ENCODE measurements around the gene CYB5B. TPM values are rescaled to one million over a fixed set of nuclear protein-coding genes. Genes with fewer than 3 reads are reported as not detected.

CYB5B gene
- total RNA-seq, 4 donors from 2014 or later, result 30.3 to 60.5 (median 42.4) TPM

DNA sequence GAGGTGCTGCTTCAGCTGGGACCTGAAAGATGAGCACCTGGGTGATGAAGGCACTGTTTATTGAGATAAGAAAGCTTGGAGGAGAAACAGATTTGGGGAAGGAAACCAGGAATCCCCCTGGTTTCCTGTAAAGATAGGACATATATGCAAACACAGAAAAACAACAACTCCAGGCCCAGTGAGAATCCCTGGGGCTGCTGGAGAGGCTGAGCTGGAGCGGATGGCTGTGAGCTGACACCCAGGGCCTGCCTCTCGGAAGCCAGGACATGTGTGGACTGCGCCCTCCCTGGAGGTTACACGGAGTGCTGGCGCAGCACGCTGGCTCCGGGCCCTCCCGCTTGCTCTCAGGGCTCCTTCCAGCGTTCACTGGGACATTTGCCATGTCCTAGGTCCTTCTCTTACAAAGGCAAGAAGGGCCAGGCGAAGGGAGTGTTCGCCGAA is 57.5 kb downstream of the CYB5B start:
- Histone ChIP-seq H3K4me1 (peaks cover 0 to 11% (median 0%) of the 10 kb centered on the region in 4 donors), H3K4me3 (no peak overlapping the region), H3K27me3 (no peaks in the 10 kb centered on the region), H3K9me3 (no peaks in the 10 kb centered on the region), H3K27ac (peak overlapping the region; percentile 45 to 73 (median 64)), H3K36me3 (no peaks in the 10 kb centered on the region)
- intact Hi-C loops (cut with DNase I; ENCODE audit: low total_unique reads), result no loop called here
- TF ChIP-seq, protein P1, sequence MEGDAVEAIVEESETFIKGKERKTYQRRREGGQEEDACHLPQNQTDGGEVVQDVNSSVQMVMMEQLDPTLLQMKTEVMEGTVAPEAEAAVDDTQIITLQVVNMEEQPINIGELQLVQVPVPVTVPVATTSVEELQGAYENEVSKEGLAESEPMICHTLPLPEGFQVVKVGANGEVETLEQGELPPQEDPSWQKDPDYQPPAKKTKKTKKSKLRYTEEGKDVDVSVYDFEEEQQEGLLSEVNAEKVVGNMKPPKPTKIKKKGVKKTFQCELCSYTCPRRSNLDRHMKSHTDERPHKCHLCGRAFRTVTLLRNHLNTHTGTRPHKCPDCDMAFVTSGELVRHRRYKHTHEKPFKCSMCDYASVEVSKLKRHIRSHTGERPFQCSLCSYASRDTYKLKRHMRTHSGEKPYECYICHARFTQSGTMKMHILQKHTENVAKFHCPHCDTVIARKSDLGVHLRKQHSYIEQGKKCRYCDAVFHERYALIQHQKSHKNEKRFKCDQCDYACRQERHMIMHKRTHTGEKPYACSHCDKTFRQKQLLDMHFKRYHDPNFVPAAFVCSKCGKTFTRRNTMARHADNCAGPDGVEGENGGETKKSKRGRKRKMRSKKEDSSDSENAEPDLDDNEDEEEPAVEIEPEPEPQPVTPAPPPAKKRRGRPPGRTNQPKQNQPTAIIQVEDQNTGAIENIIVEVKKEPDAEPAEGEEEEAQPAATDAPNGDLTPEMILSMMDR (IDR thresholded peaks at IDR 0.05), result no peak
- TF ChIP-seq POLR2A (IDR thresholded peaks at IDR 0.05), result no peak
- no peak for TF ChIP-seq POLR2AphosphoS5 (IDR thresholded peaks at IDR 0.05)
- TF ChIP-seq EP300 (IDR thresholded peaks at IDR 0.05; ENCODE audit: low read depth), result no peak
- in situ Hi-C loops (cut with MboI; ENCODE audit: low pct_ligation_motif_present in 1 of 4, low pct_unique_long_range_greater_than_20kb in 1 of 4, low sequenced_read_pairs in 3 of 4), result no loop called here
- 87% methylated on average over 12 of the region's 12 CpGs; no CpG with 5 or more reads in 1 of the 2 donors for WGBS, 2 donors (ENCODE audit: low coverage in 1 of 2)
- peak; percentile 31 for DNase-seq

DNA sequence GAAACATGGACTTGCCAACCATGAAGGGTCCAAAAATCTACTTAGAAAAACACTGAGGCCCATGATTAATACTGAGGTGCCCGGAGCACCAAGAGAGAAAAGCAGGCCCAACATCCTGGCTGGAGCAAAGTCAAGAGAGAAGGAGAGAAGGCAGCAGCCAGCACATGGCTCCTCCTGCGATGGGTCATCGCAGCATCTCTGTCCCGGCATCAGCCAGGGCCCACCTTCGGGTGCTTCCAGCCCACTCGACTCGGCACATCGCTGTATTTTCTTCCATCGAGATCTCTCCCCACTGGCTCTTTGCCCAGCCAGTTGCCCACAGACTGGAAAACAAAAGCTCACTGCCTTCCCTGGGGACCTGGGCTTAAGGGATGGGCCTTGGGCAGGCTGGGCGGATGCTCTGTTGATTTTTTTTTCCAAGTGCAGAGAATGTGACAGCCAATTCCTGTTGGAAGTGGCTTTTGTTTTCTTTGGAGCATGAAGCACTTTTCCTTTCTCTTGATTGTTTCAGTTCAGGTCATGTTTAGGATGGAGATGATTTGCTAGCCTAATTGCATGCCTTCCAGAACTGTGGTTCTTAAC is 58.1 kb downstream of the CYB5B start:
- whole genome bisulfite sequencing, 2 donors (ENCODE audit: low coverage in 1 of 2), result 82% methylated on average over 10 of the region's 10 CpGs; no CpG with 5 or more reads in 1 of the 2 donors
- Histone ChIP-seq H3K27ac (peak overlapping the region; percentile 45 to 73 (median 64)), H3K4me1 (peaks cover 0 to 7% (median 0%) of the 10 kb centered on the region in 4 donors), H3K36me3 (no peaks in the 10 kb centered on the region), H3K27me3 (no peaks in the 10 kb centered on the region), H3K9me3 (no peaks in the 10 kb centered on the region), H3K4me3 (no peak overlapping the region)
- intact Hi-C loops (cut with DNase I; ENCODE audit: low total_unique reads), result no loop called here
- no peak for DNase-seq
- TF ChIP-seq EP300 (IDR thresholded peaks at IDR 0.05; ENCODE audit: low read depth), result no peak
- TF ChIP-seq POLR2AphosphoS5 (IDR thresholded peaks at IDR 0.05), result no peak
- TF ChIP-seq POLR2A (IDR thresholded peaks at IDR 0.05), result no peak
- TF ChIP-seq, protein P1 (IDR thresholded peaks at IDR 0.05), result no peak
- in situ Hi-C loops (cut with MboI; ENCODE audit: low pct_ligation_motif_present in 1 of 4, low pct_unique_long_range_greater_than_20kb in 1 of 4, low sequenced_read_pairs in 3 of 4), result no loop called here

DNA sequence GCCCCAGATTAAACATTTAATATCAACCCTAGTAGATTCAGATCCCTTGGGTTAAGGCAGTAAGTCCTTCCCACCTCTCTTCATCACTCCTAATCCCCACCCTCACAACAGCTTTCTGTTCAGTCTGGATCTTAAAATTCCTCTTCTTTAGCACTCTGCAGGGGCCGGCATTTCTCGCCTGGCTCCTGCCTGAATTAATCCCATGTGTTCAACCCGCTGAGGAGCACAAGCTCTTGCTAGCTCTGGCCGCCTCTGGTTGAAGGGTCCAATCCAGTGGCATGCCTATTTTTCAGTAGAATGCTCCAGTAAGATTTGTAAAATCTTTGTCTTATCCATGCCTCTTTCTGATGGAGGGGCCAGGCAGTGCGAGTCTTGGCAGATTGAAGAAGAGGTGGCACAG is 59.2 kb downstream of the CYB5B start:
- WGBS, 2 donors (ENCODE audit: low coverage in 1 of 2), result 95 to 100% methylated on average over 2 to 5 of the region's 5 CpGs
- no peaks in the 10 kb centered on the region for H3K27me3 ChIP-seq
- in situ Hi-C loops (cut with MboI; ENCODE audit: low pct_ligation_motif_present in 1 of 4, low pct_unique_long_range_greater_than_20kb in 1 of 4, low sequenced_read_pairs in 3 of 4), result no loop called here
- no peak for DNase-seq
- H3K4me1 ChIP-seq, result peaks cover 0 to 5% (median 0%) of the 10 kb centered on the region in 4 donors
- no peak for TF ChIP-seq EP300 (IDR thresholded peaks at IDR 0.05; ENCODE audit: low read depth)
- TF ChIP-seq, protein P1 (IDR thresholded peaks at IDR 0.05), result no peak
- no peak for TF ChIP-seq POLR2AphosphoS5 (IDR thresholded peaks at IDR 0.05)
- no peak for TF ChIP-seq POLR2A (IDR thresholded peaks at IDR 0.05)
- no peak overlapping the region for H3K4me3 ChIP-seq
- H3K36me3 ChIP-seq, result no peaks in the 10 kb centered on the region
- H3K27ac ChIP-seq, result no peak overlapping the region
- H3K9me3 ChIP-seq, result no peaks in the 10 kb centered on the region
- intact Hi-C loops (cut with DNase I; ENCODE audit: low total_unique reads), result no loop called here

- no peak for TF ChIP-seq EP300 (IDR thresholded peaks at IDR 0.05; ENCODE audit: low read depth)
- TF ChIP-seq, protein P1 (IDR thresholded peaks at IDR 0.05), result no peak
- no peak for TF ChIP-seq POLR2A (IDR thresholded peaks at IDR 0.05)
- TF ChIP-seq POLR2AphosphoS5 (IDR thresholded peaks at IDR 0.05), result no peak
- Histone ChIP-seq H3K4me3 (no peak overlapping the region), H3K36me3 (no peaks in the 10 kb centered on the region), H3K27ac (no peak overlapping the region), H3K9me3 (no peaks in the 10 kb centered on the region), H3K27me3 (no peaks in the 10 kb centered on the region), H3K4me1 (peaks cover 0 to 5% (median 0%) of the 10 kb centered on the region in 4 donors)
- in situ Hi-C loops (cut with MboI; ENCODE audit: low pct_ligation_motif_present in 1 of 4, low pct_unique_long_range_greater_than_20kb in 1 of 4, low sequenced_read_pairs in 3 of 4) (no loop called here), intact Hi-C loops (cut with DNase I; ENCODE audit: low total_unique reads) (no loop called here)
- DNase-seq, result no peak
- 98% methylated on average over 2 of the region's 2 CpGs; no CpG with 5 or more reads in 1 of the 2 donors for WGBS, 2 donors (ENCODE audit: low coverage in 1 of 2)
Measured at GRCh38 chr16:69485361-69485760, 60.9 kb downstream of the CYB5B start.
